HG03469 (cell line): ENCODE measurements around the gene C19orf47.

Experiments
- ATAC-seq: cut with Tn5 transposase; IDR thresholded peaks from one replicate; pipeline ENCODE4 v1.9.1; 2021; ENCODE audit warnings: mild to moderate bottlenecking, moderate library complexity, moderate number of reproducible peaks; ENCODE audit not compliant: unreplicated experiment

The C19orf47 gene

DNA sequence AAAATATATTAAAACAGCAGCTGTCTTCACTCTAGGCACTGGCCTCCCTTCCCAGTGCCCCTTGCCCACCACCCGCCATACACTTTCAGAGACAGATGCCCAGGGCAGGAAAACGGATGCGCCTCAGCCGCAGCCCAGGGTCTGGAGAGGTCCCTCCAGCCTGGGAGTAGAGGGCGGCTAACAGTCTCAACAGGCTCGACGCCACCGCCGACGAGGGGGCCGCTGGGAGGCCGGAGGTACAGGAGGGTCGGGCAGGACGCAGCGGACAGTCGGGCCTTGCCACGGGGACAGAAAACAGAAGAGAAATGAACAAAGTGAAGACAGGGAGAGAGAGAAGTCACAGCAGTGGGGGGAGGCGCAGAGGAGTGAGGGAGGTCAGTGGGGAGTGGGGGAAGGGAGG is 27.1 kb downstream of the C19orf47 start:
- ATAC-seq, result no peak

DNA sequence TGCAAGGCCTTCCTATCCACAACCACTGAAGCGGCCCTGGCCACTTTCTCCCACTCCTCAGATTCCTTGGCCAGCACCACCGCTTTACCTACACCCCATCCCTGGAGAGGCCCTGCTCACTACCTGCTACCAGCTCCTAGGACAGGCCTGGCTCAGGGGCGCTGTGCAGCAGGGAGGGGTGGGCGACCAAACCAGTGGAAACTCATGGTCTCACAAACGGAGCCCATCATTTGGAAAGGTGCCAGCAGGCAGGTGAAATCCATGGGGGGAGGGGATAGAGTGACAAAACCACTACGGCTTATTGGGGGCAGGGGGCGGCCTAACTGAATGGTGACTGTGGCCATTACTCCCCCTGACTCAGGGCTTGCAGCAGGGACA is 27.6 kb downstream of the C19orf47 start:
- ATAC-seq, result no peak

DNA sequence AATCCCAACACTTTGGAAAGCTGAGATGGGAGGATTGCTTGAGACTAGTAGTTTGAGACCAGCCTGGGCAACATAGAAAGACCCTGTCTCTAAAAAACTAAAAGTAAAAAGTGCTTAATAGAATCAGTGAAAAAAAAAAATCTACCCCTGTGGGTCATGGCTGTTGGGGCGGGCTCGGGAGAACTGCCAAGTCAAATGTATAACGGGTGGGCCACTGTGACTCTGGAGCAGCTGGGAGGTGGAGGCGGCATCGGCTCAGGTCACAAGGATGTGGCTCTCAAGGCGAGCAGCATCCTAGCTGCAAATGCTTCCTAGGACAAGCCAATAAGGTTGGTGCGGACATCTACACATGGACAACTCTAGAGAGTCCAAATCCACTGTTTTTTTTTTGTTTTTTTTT is 30.9 kb downstream of the C19orf47 start:
- no peak for ATAC-seq

GRCh38 chr19:40315812-40316470 is 32.3 kb downstream of the C19orf47 start:
- no peak for ATAC-seq

DNA sequence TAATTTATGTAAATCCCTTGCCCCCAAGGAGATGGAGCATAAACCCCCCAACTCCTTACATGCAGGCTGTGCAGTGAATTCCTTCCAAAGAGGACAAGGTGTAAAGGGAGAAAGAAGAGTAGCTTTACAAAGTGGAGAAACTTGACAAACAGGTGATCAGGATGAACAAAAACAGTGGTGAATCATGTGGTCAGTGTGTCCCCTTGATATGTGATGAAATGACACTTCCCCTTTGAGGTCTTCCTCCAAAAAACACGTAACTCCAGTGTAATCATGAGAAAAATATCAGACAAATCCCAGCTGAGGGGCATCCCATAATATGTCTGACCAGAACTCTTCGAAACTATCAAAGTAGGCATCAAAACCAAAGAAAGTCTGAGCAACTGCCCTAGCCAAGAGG is 33.5 kb downstream of the C19orf47 start:
- no peak for ATAC-seq

GRCh38 chr19:40313229-40313983 is 34.8 kb downstream of the C19orf47 start:
- no peak for ATAC-seq

GRCh38 chr19:40312533-40312932 is 35.7 kb downstream of the C19orf47 start:
- no peak for ATAC-seq

GRCh38 chr19:40309666-40310065 is 38.5 kb downstream of the C19orf47 start:
- no peak for ATAC-seq

GRCh38 chr19:40305403-40305802 is 42.8 kb downstream of the C19orf47 start:
- no peak for ATAC-seq

DNA sequence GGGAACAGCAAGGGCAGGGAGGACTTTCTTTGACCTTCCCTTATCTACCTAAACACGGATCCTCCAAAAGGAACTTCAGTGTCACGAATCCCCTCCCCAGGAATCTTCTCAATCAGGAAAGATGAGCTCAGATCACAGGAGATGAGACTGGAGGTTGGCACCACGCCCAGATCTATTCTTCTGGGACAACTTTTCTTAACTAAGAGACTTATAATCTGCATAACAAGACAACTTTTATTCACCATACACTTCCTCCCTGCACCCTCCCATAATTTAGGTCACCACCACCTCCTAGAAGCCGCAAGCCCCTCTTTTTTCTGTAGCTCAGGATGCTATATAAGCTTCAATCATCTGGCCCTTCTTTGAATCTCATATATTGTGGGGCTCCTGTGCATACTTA is 43.9 kb downstream of the C19orf47 start:
- ATAC-seq, result no peak

GRCh38 chr19:40303765-40304164 is 44.4 kb downstream of the C19orf47 start:
- ATAC-seq, result no peak

DNA sequence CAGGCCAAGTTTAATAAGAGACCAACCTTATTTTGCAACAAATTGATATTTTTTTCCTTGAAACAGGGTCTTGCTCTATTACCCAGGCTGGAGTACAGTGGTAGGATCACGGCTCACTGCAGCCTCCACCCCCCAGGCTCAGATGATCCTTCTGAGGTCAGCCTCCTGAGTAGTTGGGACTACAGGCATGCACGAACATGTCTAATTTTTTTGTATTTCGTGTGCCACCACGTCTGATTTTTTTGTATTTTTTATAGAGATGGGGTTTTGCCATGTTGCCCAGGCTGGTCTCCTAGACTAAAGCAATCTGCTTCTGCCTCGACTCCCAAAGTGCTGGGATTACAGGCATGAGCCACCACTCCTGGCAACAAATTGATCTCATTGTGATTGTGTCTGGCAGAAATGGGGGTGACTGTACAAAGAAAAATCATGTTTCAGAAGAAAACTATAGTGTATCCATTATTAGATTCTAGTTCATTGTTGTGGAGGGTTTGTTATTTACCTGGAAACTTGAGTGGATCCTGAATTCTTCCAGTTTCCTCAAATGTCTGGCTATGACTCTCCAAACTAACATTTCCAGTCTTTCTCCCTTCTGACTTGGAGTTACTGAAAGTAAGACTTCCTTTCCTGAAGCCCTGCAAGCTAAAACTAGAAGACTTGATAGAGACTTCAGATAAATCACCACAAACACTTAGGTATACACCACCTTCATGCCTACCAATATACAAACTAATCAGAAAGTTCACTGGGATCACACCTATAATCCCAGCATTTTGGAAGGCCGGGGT is 45.8 kb downstream of the C19orf47 start:
- ATAC-seq, result no peak

- no peak for ATAC-seq
These were observed 47.5 kb downstream of the C19orf47 start for GRCh38 chr19:40300668-40301067.

- no peak for ATAC-seq
These were observed 50.2 kb downstream of the C19orf47 start for GRCh38 chr19:40298026-40298425.

DNA sequence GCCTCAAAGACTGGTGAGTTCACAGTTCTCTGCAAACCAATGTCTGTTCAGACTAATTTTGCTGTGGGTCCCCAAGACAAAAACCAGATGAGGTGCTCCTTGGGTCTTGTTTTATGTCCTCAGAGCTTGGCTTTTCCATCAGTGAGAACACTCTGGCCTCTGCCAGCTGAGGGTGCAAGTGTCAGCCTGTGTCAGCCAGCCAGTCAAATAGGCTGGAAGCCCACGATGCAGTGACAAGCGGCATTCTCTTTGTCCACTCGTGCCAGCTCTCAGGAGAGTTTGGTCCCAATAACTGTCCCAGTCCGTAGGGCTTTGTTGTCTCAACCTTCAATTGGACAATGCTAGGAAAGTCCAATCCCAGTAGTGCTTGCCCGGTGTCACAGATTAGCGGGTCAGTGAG is 53.6 kb downstream of the C19orf47 start:
- ATAC-seq, result no peak

DNA sequence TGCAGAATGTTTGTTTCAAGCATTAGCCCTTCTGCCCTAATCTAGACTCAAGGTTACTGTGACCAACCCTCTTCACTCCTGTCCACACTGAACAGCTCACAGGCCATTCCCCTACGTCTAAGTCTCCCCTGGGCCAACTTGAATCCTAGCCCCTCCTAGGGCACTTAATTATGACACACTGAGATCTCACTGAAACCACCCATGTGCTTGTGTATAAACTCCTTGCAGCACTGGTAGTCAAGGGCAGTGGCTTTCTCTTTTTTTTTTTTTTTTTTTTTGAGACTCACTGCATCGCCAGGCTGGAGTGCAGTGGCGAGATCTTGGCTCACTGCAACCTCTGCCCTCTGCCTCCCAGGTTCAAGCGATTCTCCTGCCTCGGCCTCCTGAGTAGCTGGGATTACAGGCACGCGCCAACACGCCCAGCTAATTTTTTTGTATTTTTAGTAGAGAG is 61.2 kb downstream of the C19orf47 start:
- no peak for ATAC-seq

GRCh38 chr19:40286235-40286970 is 61.8 kb downstream of the C19orf47 start:
- ATAC-seq, result no peak

DNA sequence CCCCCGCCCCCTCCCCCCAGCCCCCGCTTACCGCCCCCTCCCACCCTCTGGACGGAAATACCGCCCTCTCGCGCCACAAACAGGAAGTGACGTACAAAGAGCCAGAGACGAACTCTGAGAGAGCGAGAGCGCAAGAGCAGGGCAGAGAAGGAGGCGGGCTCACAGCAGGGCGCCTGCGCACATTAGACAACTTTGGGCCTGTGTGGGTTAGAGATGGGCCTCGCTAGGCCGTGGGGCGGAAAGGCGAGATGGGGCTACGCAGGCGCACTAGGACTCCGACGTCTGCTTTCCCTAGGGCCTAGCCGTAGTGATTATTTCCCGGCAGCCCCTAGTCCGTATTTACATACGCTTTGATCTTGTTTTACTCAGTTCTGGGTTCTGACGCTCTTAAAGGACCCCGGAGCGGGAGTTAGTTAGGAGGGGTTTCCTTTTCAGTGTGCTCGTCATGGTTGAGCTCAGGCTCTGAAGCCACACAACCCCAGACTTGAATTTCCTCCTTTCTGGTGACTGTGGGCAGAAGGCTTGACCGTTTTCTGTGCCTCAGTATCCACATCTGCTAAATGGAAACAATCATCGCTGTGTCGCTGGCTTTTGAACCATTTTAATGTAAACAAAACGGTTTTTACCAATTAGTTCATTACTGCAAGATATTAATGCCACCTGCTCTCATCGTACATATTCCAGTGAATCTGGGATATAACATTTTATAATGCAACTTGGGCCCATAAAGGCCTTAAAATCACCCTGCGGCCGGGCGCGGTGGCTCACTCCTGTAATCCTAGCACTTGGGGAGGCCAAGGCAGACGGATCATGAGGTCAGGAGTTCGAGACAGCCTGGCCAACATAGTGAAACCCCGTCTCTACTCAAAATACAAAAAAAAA is 62.6 kb downstream of the C19orf47 start:
- peak; percentile 67 for ATAC-seq

DNA sequence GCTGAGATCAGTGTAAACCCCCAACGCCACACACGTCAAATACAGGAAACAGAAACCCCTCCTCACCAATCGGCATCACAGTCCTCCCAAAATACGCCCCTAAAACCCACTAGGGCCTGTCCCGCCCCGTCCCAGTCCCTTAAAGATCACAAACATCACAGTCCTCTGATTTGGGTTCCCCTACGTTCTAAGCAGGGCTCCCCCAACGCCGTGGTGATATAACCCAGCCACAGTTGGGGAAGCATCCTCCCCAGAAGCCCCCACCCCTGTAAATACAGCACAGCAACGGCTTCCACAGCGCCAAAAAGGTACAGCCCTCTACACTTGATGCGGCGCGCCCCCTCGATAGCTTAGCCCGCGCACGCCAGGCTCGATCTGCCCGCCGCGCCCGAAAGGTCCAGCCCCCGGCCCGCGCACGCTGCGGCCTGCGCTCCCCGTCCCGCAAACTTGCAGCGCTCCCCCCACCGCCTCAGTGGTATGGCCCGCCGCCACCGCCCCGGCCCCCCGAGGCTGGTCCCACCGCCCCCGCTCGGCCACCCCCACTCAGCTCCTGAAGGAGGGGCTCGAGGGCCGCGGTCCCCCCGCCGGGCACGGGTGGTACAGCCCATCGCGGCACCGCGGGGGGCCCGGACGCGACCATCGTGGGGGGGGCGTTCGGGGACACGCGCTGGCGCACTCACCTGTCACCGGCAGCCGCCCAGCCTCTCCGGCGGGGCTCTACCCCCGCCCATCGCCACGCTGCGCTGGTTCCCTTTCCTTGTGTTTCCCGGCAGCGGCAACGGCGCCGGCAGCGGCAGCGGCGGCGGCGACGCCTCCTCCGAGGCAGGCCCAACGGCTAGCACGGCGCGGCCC is 63.5 kb downstream of the C19orf47 start, which contains the start of gene AKT2:
Gene AKT2, minus strand, starts transcription at position 845 of the 852 bp plus-strand sequence. CDS start 20,078 bp downstream, outside the sequence.
- ATAC-seq, result peak; percentile 11
